ENCODE results near the gene TAF11L2.

DNA sequence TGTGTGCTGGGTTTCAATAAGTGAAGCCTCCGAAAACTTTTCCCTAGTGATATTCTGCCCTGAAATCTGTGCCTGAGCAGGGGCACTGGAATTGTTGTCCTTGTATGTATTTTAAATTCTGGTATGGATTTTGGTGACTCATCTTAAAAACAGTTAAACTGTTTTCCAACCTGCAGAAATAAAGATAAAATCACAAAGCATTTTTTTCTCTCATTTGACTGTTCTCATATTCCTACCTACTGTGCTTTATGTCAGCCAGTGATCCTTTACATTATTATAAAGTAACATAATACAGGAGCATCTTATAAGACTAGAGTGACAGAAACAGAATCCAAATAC lies 10.9 kb upstream of the TAF11L2 start:
- TF ChIP-seq, protein P1, sequence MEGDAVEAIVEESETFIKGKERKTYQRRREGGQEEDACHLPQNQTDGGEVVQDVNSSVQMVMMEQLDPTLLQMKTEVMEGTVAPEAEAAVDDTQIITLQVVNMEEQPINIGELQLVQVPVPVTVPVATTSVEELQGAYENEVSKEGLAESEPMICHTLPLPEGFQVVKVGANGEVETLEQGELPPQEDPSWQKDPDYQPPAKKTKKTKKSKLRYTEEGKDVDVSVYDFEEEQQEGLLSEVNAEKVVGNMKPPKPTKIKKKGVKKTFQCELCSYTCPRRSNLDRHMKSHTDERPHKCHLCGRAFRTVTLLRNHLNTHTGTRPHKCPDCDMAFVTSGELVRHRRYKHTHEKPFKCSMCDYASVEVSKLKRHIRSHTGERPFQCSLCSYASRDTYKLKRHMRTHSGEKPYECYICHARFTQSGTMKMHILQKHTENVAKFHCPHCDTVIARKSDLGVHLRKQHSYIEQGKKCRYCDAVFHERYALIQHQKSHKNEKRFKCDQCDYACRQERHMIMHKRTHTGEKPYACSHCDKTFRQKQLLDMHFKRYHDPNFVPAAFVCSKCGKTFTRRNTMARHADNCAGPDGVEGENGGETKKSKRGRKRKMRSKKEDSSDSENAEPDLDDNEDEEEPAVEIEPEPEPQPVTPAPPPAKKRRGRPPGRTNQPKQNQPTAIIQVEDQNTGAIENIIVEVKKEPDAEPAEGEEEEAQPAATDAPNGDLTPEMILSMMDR (IDR thresholded peaks at IDR 0.05) = no peak
- TF ChIP-seq EZH2phosphoT487 (IDR thresholded peaks at IDR 0.05; ENCODE audit: borderline replicate concordance, low read depth) (no peak), YY1 (IDR thresholded peaks at IDR 0.05; ENCODE audit: low read depth) (no peak), RAD21 (IDR thresholded peaks at IDR 0.05; ENCODE audit: low read length) (no peak), RCOR1 (IDR thresholded peaks at IDR 0.05; ENCODE audit: low read length) (no peak), POLR2AphosphoS5 (IDR thresholded peaks at IDR 0.05; ENCODE audit: low read depth, low read length) (no peak), NFIC (IDR thresholded peaks at IDR 0.05; ENCODE audit: borderline replicate concordance) (no peak), EP300 (IDR thresholded peaks at IDR 0.05; ENCODE audit: borderline replicate concordance in 1 of 2, low read depth in 1 of 2, low read length in 1 of 2) (no peak), SIN3A (IDR thresholded peaks at IDR 0.05; ENCODE audit: borderline replicate concordance, low read depth, low read length) (no peak), TAF1 (IDR thresholded peaks at IDR 0.05; ENCODE audit: borderline replicate concordance, low read depth, low read length) (no peak)
- TF ChIP-seq, protein P2, sequence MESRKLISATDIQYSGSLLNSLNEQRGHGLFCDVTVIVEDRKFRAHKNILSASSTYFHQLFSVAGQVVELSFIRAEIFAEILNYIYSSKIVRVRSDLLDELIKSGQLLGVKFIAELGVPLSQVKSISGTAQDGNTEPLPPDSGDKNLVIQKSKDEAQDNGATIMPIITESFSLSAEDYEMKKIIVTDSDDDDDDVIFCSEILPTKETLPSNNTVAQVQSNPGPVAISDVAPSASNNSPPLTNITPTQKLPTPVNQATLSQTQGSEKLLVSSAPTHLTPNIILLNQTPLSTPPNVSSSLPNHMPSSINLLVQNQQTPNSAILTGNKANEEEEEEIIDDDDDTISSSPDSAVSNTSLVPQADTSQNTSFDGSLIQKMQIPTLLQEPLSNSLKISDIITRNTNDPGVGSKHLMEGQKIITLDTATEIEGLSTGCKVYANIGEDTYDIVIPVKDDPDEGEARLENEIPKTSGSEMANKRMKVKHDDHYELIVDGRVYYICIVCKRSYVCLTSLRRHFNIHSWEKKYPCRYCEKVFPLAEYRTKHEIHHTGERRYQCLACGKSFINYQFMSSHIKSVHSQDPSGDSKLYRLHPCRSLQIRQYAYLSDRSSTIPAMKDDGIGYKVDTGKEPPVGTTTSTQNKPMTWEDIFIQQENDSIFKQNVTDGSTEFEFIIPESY (IDR thresholded peaks at IDR 0.05; ENCODE audit: borderline replicate concordance, low read depth) = no peak
- TF ChIP-seq, protein P3, sequence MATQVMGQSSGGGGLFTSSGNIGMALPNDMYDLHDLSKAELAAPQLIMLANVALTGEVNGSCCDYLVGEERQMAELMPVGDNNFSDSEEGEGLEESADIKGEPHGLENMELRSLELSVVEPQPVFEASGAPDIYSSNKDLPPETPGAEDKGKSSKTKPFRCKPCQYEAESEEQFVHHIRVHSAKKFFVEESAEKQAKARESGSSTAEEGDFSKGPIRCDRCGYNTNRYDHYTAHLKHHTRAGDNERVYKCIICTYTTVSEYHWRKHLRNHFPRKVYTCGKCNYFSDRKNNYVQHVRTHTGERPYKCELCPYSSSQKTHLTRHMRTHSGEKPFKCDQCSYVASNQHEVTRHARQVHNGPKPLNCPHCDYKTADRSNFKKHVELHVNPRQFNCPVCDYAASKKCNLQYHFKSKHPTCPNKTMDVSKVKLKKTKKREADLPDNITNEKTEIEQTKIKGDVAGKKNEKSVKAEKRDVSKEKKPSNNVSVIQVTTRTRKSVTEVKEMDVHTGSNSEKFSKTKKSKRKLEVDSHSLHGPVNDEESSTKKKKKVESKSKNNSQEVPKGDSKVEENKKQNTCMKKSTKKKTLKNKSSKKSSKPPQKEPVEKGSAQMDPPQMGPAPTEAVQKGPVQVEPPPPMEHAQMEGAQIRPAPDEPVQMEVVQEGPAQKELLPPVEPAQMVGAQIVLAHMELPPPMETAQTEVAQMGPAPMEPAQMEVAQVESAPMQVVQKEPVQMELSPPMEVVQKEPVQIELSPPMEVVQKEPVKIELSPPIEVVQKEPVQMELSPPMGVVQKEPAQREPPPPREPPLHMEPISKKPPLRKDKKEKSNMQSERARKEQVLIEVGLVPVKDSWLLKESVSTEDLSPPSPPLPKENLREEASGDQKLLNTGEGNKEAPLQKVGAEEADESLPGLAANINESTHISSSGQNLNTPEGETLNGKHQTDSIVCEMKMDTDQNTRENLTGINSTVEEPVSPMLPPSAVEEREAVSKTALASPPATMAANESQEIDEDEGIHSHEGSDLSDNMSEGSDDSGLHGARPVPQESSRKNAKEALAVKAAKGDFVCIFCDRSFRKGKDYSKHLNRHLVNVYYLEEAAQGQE (IDR thresholded peaks at IDR 0.05; ENCODE audit: low read depth, low read length) = no peak
- TF ChIP-seq, protein P4, sequence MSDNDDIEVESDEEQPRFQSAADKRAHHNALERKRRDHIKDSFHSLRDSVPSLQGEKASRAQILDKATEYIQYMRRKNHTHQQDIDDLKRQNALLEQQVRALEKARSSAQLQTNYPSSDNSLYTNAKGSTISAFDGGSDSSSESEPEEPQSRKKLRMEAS (IDR thresholded peaks at IDR 0.05; ENCODE audit: low read depth) = no peak

All from SK-N-SH (cell line).